B cell (primary cell): ENCODE data around the gene FILIP1.

Experiments used
- EZH2 ChIP-seq: IDR thresholded peaks from 2 replicates; pipeline ENCODE4 v1.6.1; 2012; ENCODE audit warnings: borderline replicate concordance, low read depth, mild to moderate bottlenecking, moderate library complexity, low read length; ENCODE audit not compliant: insufficient read depth, poor library complexity, severe bottlenecking
- TF ChIP-seq, protein P1 (sequence below): fragments of 200-600 bp; IDR thresholded peaks from one replicate; pipeline ENCODE4 v1.8.0; 2022; ENCODE audit warnings: antibody characterized with exemption, mild to moderate bottlenecking

DNA sequence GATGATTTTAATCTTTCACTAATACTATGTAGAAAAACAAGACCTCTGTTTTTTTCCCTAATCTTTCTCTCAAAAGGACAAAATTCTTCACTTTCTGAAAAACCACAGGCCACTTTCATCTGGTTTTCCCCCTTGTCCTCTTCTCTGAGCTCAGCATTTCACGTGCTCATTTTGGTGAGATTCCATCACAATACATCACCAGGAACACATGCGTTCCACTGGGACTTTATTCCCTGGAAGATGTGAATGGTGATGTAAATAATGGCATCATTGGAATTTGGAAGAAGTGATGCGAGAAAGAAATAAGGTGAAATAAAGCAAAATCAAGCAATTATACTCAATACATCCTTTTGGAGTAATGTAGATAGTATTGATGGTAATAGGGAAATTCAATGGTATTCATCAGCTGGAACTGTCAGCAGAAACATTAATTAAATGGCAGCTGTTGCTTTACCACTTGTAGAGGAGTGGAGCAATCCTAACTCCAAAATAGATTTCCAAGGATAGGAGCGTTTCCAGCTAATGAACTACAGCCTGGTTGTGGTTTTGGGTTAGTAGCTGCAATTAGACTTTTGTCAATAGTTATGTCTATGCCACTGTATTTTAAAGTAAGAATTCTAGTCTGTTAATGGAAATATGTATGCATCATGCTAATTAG is 11.5 kb downstream of the FILIP1 start:
- TF ChIP-seq EZH2, result no peak
- TF ChIP-seq, protein P1, sequence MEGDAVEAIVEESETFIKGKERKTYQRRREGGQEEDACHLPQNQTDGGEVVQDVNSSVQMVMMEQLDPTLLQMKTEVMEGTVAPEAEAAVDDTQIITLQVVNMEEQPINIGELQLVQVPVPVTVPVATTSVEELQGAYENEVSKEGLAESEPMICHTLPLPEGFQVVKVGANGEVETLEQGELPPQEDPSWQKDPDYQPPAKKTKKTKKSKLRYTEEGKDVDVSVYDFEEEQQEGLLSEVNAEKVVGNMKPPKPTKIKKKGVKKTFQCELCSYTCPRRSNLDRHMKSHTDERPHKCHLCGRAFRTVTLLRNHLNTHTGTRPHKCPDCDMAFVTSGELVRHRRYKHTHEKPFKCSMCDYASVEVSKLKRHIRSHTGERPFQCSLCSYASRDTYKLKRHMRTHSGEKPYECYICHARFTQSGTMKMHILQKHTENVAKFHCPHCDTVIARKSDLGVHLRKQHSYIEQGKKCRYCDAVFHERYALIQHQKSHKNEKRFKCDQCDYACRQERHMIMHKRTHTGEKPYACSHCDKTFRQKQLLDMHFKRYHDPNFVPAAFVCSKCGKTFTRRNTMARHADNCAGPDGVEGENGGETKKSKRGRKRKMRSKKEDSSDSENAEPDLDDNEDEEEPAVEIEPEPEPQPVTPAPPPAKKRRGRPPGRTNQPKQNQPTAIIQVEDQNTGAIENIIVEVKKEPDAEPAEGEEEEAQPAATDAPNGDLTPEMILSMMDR, result no peak
